ENCODE data around the gene BSN.

The BSN gene

DNA sequence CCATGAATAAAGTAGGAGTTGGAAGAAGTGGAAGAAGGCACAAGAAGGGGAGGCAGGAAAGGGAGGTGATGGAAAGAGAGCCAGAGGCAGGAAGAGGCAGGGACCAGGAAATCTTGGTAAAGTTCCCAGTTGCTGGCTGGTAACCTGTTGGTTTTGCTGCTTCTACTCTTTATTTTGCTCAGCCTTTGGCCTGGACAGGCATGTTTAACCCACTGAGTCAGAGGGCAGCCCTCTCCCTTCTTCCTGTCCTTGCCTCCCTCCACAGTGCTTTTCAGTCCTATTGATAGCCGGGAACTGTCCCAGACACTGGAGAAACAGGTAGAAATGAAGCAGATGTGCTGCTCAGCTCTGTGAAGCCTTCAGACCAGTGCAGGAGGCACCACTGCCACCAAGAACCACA lies 76.5 kb downstream of the BSN start:
- DNase-seq, result no peak

DNA sequence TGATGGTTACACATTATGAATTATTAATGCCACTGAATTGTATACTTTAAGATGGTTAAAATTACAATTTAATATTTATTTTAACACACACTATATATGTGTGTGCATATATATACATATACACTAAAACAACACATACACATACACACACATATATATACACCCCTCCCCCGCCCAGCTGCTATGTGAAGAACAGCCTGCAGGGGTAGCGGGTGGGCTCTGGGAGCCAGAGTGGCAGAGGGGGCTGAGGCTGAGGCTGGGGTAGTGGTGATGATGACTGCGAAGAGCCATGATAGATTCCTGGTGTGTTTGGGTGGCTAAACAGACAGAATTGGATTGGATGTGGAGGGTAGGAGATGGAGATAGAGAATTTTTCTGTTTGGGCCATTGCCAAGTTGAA lies 80.5 kb downstream of the BSN start:
- DNase-seq, result no peak

DNA sequence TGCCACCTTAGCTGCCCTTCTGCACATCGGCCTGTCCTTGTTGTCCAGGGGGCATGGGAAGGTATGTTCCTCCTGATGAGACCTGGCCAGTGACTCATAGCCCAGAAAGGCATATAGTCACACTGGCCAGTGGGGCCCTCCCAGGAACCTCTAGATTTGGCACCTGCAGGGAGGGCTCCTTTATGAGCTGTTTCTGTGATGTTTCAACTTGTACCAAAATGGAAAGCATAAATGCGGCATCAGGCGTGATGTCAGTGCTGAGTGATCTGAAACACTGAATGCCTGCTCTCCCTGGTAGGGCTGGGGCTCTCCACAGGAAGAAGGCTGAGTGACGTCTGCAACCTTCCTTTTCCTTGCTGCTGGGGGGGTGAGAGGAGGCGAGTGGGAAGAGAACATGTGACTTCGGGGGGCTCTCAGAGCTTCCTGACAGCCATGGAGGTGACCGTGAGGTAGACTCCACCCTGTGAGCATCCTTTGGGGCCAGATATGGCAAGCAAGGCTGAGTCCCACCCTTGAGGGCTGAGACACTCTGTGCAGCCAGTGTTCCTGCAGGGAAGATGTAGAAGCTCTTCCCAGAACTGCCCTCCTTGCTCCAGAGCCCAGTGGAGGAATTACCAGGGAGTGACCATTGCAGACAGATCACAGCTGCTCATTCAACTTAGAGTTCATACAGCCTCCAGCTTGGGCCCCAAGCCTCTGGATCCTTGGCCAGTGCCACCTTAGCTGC lies 82.8 kb downstream of the BSN start:
- DNase-seq, result no peak

DNA sequence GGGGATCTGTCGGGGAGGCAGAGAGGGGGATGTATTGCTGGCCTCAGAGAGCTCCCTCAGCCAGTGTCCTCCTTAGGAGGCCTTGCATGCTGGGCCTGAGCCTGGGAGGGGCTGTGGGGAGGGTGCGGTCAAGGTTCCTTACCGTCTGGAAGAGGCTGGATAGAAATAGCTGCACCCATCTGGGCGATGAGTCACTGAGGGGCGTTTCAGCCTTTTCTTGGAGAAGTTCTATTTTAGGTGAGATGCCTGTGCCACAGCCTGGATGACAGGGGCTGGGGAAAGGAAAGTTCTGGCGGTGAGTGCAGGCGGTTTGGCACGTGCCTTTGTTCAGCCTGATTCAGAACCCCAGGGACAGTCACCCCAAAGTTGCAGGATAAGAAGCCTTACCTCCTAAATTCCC lies 84.2 kb downstream of the BSN start:
- no peak for DNase-seq

DNA sequence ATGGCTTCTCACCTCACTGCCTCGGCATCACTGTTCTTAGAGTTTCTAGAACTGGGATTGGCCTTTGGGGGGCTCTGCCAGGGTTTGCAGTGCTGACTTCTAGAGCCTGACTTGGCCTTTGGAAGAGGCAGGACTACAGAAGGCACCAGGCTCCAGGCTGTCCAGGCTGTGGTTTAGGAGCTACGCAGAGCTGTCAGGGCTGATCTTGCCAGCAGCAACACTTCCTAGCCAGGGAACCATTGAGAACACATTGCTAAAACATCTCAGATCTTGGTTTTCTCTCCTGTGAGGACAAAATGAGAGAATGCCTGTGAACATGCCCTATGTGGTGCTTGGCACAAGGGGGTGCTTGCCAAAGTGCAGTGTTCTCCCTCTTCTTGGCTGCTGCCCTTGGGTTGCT lies 85.3 kb downstream of the BSN start:
- no peak for DNase-seq

DNA sequence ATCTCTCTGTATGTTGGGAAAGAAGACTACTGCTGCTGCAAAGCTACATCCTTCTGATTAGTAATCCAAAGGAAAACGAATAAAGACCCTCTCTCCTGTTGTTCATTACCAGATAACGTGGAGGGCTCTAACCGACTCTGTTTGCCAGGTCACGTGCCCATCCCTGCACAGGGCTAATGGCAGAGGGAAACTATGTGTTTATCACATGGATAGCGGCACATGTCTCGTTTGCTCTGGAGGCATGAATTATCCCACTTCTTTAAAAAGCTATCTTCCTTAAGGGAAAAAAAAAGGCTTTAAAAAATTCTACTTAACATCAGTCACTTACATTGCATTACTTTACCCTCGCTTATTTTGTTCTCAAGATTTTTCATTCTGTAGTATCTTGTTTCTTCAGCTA lies 87.0 kb downstream of the BSN start:
- no peak for DNase-seq

DNA sequence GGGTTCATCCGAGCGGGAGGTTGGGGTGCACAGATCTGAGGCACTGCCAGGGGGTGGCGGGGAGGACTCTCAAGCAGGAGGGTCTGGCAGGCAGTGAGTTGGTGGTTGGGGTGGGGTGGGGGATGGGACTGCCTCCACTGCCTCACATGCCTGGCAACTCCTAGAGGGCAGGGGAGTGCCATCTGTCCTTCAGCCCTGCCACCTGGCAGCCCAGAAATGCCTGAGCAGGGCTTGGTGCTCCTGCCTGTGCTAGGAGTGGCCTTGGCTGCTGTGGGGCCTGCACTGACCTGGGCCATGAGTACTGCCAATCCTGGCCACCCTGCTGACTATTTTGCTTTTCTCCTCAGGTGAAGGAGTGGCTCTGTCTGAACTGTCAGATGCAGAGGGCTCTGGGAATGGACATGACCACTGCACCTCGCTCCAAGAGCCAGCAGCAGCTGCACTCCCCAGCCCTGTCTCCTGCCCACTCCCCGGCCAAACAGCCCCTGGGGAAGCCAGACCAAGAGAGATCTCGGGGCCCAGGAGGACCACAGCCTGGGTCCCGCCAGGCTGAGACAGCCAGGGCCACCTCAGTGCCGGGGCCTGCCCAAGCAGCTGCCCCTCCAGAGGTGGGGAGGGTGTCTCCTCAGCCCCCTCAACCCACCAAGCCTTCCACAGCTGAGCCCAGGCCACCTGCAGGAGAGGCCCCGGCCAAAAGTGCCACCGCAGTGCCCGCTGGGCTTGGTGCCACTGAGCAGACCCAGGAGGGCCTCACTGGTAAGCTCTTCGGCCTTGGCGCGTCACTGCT lies 87.8 kb downstream of the BSN start:
- no peak for DNase-seq

DNA sequence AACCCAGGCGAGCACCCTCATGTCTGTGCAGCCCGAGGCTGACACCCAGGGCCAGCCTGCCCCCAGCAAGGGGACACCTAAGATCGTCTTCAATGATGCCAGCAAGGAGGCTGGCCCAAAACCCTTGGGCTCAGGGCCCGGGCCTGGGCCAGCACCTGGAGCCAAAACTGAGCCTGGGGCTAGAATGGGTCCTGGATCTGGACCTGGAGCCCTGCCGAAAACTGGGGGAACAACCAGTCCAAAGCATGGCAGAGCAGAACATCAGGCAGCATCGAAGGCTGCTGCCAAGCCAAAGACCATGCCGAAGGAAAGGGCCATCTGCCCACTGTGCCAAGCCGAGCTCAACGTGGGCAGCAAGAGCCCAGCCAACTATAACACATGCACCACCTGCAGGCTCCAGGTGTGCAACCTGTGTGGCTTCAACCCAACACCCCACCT lies 88.5 kb downstream of the BSN start:
- no peak for DNase-seq

DNA sequence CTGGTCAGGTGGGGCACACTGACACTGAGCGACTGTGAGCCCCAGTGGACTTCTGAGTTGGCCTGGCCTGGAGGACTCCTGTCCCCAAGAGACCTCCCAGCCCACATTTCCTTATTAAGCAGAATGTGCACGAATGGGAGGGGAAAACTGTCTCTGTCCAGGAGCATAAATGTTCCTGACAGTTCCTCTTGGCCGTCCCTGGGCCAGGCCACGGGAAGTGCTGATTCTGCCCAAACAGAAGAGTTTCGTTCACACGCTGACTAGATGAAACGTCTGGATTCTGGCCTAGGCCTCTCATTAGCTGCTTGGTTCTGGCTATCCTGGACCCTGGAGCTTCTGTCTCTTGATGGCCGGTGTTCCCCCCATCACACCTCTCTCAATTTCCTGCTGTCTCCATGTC lies 90.4 kb downstream of the BSN start:
- DNase-seq, result no peak

DNA sequence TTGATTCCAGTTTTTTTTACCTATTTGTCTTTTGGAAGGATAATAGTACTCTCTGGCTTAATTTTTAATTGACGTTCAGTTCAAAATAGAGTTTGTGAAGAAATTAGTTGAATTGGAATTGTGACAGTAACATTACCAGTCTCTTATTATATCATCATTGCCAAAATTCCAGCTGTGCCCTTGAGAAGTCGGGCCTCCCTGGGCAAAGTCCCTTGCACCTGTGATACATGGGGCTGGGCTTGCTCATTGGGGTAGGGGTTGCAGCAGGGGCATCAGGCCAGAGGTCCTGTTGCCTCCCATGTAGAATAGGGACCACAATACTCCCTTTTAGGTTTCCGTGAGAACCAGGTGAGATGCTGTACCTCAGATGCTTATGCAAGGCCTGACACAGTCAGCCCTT lies 92.0 kb downstream of the BSN start:
- no peak for DNase-seq

DNA sequence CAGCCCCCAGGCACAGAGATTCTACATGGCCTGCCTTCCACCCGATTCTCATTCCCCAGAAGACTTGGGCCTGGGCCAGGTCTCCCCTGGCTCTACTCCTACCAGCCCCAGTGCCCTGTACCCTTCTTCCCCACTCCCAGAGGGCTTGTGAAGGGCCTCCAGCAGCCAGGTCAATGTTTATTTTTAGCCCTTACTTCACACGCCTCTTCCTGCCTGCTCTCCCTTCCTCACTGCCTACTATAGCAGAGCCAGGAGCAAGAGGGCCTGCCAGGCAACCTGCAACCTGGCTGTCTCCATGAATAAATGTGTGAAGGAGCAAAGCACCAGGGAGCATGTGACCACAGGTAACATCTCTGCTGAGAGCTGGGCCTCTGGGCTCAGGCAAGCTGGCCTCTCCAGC lies 93.5 kb downstream of the BSN start:
- DNase-seq, result no peak

DNA sequence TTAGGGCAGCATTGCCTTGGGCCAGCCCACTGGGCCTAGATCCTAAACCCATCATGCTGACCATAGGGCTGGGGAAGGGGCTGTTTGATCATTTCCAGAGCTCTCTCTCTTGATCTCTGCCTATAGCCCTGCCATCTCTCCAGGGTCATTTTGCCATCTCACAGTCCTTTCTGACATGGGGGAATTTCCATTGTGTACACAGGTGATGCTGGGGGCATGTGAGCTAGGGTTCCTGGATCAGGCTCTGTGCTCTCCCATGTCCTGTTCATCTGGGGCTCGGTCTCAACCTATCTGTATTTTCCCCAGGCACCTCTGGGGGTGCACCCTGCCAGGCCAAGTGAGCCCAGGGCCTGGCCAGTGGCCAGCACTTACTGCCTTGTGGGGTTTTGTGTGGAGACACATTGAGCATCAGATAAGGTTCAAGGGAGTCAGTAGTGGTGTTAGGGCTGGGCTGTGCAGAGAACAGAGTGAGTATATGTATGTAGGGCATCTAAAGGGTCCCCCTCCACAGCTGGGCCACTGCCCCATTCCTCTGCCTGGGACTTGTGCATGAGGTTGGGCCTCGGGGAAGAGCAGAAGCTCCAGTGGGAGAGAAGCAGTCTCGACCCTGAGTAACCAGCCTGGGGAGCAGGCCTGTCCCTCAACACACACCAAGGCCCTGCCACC lies 94.2 kb downstream of the BSN start:
- no peak for DNase-seq

DNA sequence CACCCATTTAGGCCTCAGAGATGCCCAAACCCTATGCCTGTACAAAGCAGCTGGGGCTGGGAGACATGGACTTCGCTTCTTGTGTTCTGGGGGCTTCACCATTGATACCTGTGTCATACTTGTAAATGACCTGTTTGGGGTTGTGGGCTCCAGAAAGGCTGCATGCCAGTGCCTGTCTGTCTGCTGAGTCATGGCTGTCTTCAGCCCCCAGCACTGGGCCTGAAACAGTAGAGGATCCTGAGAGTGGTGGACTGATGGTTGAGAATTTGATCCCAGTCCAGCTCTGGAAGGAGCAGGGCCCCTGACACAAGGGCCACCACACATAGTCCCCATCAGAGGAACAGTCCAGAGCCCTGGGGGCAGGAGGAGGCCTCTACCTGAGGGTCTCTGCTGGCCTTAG lies 95.3 kb downstream of the BSN start:
- no peak for DNase-seq

DNA sequence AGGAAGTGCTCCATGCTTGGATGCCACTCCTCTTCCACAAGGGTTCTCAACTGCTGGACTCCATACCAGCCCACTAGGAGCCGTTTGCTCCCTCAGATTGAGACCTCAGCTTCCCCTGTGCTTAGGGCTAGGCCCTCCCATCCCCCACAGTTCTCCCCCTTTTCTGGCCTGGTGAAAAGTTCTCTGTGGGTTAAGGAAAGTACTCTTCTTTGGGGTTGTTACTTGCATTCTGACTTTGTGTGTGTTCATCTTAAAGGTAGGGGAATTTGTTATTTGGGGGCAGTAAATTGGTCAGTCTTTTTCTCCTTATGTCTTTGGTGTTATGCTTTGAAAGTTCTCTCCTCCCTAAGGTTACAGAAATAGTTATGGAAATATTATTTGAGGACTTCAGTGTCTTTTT lies 95.9 kb downstream of the BSN start:
- DNase-seq, result no peak

DNA sequence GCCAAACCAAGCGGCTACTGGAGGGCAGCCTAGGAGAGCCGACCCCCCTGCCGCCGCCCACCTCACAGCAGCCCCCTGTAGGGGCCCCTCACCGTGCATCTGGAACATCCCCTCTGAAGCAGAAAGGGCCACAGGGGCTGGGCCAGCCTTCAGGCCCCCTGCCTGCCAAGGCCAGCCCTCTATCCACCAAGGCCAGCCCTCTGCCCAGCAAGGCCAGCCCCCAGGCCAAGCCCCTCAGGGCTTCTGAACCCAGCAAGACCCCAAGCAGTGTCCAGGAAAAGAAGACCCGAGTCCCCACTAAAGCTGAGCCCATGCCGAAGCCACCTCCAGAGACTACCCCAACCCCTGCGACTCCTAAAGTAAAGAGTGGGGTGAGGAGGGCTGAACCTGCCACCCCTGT lies 96.4 kb downstream of the BSN start:
- DNase-seq, result no peak

DNA sequence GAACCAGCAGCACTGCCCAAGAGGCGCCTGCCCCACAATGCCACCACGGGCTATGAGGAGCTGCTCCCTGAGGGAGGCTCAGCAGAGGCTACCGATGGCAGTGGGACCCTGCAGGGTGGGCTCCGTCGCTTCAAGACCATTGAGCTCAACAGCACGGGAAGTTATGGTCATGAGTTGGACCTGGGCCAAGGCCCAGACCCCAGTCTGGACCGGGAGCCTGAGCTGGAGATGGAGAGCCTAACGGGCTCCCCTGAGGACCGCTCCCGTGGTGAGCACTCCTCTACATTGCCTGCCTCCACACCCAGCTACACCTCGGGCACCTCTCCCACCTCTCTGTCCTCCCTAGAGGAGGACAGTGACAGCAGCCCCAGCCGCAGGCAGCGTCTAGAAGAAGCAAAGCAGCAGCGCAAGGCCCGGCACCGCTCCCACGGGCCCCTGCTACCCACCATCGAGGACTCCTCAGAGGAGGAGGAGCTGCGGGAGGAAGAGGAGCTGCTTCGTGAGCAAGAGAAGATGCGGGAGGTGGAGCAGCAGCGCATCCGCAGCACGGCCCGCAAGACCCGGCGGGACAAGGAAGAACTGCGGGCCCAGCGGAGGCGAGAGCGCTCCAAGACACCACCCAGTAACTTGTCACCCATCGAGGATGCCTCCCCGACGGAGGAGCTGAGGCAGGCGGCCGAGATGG lies 98.1 kb downstream of the BSN start:
- no peak for DNase-seq

DNA sequence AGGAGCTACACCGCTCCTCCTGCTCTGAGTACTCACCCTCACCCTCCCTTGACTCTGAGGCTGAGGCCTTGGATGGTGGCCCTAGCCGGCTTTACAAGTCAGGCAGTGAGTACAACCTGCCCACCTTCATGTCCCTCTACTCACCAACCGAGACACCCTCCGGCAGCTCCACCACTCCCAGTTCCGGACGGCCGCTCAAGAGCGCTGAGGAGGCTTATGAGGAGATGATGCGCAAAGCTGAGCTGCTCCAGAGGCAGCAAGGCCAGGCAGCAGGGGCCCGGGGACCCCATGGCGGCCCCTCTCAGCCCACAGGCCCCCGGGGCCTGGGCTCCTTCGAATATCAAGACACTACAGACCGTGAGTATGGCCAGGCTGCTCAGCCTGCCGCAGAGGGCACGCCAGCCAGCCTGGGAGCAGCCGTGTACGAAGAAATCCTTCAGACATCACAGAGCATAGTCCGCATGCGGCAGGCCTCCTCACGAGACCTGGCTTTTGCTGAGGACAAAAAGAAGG lies 98.7 kb downstream of the BSN start:
- no peak for DNase-seq

DNA sequence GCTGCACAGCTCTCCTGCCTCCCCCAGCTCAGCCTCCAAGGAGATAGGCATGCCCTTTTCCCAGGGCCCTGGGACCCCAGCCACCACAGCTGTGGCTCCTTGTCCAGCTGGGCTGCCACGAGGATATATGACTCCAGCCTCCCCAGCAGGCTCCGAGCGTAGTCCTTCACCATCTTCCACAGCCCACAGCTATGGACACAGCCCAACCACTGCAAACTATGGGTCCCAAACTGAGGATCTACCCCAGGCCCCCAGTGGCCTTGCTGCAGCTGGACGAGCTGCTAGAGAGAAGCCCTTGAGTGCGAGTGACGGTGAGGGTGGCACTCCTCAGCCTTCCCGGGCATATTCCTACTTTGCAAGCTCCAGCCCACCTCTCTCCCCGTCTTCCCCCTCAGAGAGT lies 99.3 kb downstream of the BSN start:
- no peak for DNase-seq

DNA sequence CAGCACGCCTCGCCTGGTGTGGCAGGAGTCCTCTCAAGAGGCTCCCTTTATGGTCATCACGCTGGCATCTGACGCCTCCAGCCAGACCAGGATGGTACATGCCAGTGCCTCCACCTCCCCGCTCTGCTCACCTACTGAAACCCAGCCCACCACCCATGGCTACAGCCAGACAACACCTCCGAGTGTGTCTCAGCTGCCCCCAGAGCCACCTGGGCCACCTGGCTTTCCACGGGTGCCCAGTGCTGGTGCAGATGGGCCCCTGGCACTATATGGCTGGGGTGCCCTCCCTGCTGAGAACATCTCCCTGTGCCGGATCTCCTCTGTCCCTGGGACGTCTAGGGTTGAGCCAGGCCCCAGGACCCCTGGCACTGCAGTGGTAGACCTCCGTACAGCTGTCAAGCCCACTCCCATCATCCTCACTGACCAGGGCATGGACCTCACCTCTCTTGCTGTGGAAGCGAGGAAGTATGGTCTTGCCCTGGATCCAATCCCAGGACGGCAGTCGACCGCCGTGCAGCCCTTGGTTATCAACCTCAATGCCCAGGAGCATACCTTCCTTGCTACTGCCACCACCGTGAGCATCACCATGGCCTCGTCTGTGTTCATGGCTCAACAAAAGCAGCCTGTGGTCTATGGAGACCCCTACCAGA lies 100.0 kb downstream of the BSN start:
- DNase-seq, result no peak

DNA sequence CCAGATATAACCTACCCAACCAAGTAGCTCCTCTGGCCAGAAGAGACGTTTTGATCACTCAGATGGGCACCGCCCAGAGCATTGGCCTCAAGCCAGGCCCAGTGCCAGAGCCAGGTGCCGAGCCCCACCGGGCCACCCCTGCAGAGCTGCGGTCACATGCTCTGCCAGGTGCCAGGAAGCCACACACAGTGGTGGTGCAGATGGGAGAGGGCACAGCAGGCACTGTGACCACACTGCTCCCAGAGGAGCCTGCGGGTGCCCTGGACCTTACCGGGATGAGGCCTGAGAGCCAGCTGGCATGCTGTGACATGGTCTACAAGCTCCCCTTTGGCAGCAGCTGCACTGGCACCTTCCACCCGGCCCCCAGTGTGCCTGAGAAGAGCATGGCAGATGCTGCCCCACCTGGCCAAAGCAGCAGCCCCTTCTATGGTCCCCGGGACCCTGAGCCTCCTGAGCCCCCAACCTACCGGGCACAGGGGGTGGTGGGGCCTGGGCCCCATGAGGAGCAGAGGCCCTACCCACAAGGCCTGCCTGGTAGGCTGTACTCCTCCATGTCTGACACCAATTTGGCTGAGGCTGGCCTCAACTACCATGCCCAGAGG lies 100.8 kb downstream of the BSN start:
- no peak for DNase-seq

DNA sequence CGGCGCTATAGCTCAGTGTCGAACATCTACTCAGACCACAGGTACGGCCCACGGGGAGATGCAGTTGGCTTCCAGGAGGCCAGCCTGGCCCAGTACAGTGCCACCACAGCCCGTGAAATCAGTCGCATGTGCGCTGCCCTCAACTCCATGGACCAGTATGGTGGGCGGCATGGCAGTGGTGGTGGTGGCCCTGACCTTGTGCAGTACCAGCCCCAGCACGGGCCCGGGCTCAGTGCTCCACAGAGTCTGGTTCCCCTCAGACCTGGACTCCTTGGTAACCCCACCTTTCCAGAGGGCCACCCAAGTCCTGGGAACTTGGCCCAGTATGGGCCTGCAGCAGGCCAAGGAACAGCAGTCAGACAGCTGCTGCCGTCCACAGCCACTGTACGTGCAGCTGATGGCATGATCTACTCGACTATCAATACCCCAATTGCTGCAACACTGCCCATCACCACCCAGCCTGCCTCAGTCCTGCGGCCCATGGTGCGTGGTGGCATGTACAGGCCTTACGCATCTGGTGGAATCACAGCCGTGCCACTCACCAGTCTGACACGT lies 101.5 kb downstream of the BSN start:
- DNase-seq, result no peak

DNA sequence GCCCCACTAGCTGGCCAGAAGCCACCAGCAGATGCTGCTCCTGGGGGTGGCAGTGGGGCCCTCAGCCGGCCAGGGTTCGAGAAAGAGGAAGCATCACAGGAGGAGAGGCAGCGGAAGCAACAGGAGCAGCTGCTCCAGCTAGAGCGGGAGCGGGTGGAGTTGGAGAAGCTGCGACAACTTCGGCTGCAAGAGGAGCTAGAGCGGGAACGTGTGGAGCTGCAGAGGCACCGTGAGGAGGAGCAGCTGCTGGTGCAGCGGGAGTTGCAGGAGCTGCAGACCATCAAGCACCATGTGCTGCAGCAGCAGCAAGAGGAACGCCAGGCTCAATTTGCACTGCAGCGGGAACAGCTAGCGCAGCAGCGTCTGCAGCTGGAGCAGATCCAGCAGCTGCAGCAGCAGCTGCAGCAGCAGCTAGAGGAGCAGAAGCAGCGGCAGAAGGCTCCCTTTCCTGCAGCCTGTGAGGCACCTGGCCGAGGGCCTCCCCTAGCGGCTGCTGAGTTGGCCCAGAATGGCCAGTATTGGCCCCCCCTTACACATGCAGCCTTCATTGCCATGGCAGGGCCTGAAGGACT lies 102.3 kb downstream of the BSN start:
- DNase-seq, result no peak

Measured in KG1 (cell line).